ENCODE results near the gene INPP4A.
"Not testable (repeated sequence)": the region's sequence is repeated elsewhere in the genome, so short reads cannot be mapped to it uniquely, and the experiment has no call there.

Gene INPP4A

DNA sequence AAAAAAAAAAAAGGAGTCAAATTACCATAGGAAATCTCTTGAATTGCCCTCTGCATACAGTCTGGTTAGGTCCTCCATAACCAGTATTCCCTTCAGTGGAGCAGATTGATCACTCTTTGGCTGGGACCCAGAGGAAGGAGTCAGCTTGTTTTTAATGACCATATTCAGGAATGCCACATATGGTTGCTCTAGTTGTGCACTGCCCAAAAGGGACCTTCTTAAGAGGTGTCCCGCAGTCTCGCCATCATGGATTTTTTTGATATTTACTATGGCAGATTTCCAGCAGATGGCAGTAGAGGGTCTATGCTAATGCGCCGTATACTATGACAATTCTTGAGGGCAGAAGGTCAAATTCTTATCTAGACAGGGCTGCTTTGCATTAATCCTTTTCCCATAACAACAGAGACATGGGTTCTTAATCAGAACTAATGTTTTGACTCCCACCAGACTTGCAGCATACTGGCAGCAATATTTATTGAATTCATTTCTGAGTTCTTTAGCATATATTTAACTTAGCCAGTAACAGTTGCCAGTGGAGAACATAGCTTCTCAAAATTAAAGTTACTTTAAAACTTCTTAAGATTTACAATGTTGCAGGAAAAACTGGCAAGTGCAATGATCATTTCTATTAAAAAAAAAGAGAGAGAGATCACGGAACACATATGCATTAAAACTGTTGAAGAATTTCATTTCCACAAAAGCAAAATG is 31.8 kb upstream of the INPP4A start:
- no peaks in the 10 kb centered on the region for H3K9me3 ChIP-seq (ENCODE audit: low read depth, low read length)
- H3K9ac ChIP-seq (ENCODE audit: insufficient read length), result no peak overlapping the region
- TF ChIP-seq FOXP2 (optimal IDR thresholded peaks at IDR 0.05; ENCODE audit: control extremely low read depth, extremely low read length, insufficient read depth) (no peak), POLR2AphosphoS5 (IDR thresholded peaks at IDR 0.05; ENCODE audit: borderline replicate concordance, low read depth, low read length) (no peak), EZH2 (IDR thresholded peaks at IDR 0.05) (no peak)
- no peak overlapping the region for H3K4me3 ChIP-seq
- peak; percentile 16 for DNase-seq (ENCODE audit: low read depth, low spot score)
- no peaks in the 10 kb centered on the region for H3K36me3 ChIP-seq (ENCODE audit: insufficient read depth, low read length)
- no peak overlapping the region for H3K27ac ChIP-seq

DNA sequence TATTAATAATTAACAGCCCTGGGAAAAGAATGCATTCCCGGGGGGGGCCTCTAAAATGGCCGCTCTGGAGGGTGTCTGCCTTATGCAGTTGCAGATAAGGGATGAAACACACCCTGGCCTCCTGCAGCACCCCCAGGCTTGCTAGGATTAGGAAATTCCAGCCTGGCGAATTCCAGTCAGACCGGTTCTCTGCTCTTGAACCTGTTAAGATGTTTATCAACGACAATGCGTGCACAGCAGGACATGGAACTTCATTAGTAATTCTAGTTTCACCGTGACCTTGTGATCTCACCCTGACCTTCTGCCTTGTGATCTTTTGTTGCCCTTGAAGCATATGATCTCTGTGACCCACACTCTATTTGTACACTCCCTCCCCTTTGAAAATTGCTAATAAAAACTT is 30.4 kb upstream of the INPP4A start:
- not testable (repeated sequence) for H3K4me3 ChIP-seq; H3K27ac ChIP-seq; H3K36me3 ChIP-seq (ENCODE audit: insufficient read depth, low read length); DNase-seq (ENCODE audit: low read depth, low spot score); H3K9ac ChIP-seq (ENCODE audit: insufficient read length); H3K9me3 ChIP-seq (ENCODE audit: low read depth, low read length)

DNA sequence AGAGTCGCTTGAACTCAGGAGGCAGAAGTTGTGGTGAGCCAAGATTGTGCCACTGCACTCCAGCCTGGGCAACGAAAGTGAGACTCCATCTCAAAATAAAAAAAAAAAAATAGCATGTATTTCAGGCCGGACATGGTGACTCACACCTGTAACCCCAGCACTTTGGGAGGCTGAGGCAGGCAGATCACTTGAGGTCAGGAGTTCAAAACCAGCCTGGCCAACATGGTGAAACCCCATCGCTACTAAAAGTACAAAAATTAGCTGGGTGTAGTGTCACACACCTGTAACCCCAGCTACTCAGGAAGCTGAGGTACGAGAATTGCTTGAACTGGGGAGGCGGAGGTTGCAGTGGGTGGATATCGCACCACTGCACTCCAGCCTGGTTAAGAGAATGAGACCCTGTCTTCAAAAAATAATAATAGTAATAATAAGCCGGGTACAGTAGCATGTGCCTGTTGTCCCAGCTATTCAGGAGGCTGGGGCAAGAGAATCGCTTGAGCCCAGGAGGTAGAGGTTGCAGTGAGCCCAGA is 28.9 kb upstream of the INPP4A start:
- H3K9me3 ChIP-seq (ENCODE audit: low read depth, low read length); H3K4me3 ChIP-seq; H3K27ac ChIP-seq; H3K36me3 ChIP-seq (ENCODE audit: insufficient read depth, low read length); DNase-seq (ENCODE audit: low read depth, low spot score); H3K9ac ChIP-seq (ENCODE audit: insufficient read length): not testable (repeated sequence)

DNA sequence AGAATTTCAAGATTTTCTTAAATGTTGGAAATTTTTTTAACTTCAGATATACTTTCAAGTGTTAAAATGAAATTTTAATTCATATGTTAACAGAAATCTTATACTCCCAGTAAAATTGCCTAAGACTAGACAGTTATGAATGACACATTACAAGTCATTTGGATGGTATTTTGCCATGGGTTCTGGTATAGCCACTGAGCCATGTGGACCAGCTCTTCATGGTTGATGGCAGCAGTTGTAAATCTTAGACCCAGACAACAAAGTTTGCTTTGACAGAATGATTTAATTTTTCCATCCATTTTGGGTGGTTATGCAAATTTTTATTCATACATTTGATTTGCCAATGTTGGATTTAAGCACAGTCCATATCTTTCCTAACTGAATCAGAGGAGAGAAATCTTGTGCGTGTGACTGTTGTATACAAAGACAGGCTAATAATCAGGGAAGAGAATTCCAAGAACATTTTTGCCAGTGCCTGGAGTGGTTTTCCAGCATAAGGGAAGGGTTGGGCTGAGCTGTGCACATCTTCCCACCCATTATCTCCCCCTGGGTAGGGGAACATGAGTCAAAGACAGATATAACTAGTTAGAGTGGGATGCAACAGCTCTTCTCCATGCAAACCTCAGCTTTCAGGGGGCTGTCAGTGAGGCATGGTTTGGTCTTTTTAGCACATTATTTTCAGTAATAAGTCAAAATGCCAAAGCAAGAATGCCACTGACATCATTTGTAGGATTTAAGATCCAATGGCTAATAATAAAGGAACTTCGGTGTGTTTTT is 28.1 kb upstream of the INPP4A start:
- DNase-seq (ENCODE audit: low read depth, low spot score), result no peak
- TF ChIP-seq EZH2 (IDR thresholded peaks at IDR 0.05) (no peak), POLR2AphosphoS5 (IDR thresholded peaks at IDR 0.05; ENCODE audit: borderline replicate concordance, low read depth, low read length) (no peak), FOXP2 (optimal IDR thresholded peaks at IDR 0.05; ENCODE audit: control extremely low read depth, extremely low read length, insufficient read depth) (no peak)
- no peak overlapping the region for H3K4me3 ChIP-seq
- no peaks in the 10 kb centered on the region for H3K9me3 ChIP-seq (ENCODE audit: low read depth, low read length)
- H3K27ac ChIP-seq, result no peak overlapping the region
- H3K36me3 ChIP-seq (ENCODE audit: insufficient read depth, low read length), result no peaks in the 10 kb centered on the region
- H3K9ac ChIP-seq (ENCODE audit: insufficient read length), result no peak overlapping the region

DNA sequence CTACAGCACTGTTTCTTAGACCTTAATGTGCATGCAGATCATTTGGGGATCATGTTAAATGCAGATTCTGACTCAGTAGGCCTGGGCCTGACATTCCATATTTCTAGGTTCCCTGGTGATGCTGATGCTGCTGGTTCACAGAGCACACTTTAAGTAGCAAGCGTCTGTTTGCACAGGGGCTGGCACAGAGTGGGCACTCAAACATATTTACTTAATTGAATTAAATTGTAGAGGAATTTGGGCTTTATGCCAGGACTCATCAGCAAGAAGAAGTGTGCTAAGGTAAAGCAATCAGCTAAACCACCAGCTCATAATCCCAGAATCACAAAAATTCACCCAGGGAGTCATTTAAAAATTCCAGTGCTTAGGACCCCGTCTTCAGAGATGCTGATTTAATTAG is 25.1 kb upstream of the INPP4A start:
- Histone ChIP-seq H3K27ac (no peak overlapping the region), H3K9ac (ENCODE audit: insufficient read length) (no peak overlapping the region), H3K9me3 (ENCODE audit: low read depth, low read length) (no peaks in the 10 kb centered on the region; the same call in 1 of the 2 replicates), H3K4me3 (no peak overlapping the region), H3K36me3 (ENCODE audit: insufficient read depth, low read length) (no peaks in the 10 kb centered on the region)
- no peak for DNase-seq (ENCODE audit: low read depth, low spot score)
- TF ChIP-seq EZH2 (IDR thresholded peaks at IDR 0.05), result no peak
- no peak for TF ChIP-seq FOXP2 (optimal IDR thresholded peaks at IDR 0.05; ENCODE audit: control extremely low read depth, extremely low read length, insufficient read depth)
- no peak for TF ChIP-seq POLR2AphosphoS5 (IDR thresholded peaks at IDR 0.05; ENCODE audit: borderline replicate concordance, low read depth, low read length)

DNA sequence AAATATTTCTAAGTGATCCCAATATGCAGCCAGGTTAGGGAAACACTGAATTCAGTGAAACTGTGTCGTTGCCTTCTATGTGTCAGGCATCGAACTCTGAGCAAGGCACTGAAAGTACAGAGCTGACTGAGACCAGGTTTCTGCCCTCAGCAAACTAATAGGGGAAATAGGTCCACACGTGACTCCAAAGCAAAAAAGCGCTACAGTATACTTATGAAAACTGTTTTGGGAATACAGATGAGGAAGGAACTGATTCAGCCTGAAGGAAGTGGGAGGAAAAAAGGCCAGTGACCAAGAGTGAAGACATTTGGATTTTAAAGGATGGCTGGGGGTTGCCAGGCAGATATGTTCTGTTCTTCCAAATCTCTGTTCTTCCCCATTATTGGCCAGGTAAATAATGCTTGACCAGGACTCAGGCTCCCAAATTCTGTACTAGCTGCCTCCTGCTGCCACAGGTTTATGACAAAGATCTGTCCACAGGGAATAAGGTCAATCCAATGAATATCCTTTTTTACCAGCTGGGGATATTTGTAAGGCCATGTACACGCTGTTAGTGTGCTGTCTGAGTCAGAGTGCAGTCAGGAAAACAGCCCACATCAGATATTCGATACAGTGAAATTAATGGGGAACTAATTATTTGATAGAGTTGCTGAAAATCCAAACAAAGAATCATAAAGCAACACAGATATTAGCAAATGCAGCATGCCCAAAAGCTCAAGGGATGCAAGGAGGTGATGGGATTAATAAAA is 24.5 kb upstream of the INPP4A start:
- no peak for TF ChIP-seq POLR2AphosphoS5 (IDR thresholded peaks at IDR 0.05; ENCODE audit: borderline replicate concordance, low read depth, low read length)
- TF ChIP-seq FOXP2 (optimal IDR thresholded peaks at IDR 0.05; ENCODE audit: control extremely low read depth, extremely low read length, insufficient read depth), result no peak
- TF ChIP-seq EZH2 (IDR thresholded peaks at IDR 0.05), result no peak
- H3K36me3 ChIP-seq (ENCODE audit: insufficient read depth, low read length), result no peaks in the 10 kb centered on the region
- DNase-seq (ENCODE audit: low read depth, low spot score), result no peak
- H3K9me3 ChIP-seq (ENCODE audit: low read depth, low read length), result no peaks in the 10 kb centered on the region; the same call in 1 of the 2 replicates
- no peak overlapping the region for H3K27ac ChIP-seq
- no peak overlapping the region for H3K4me3 ChIP-seq
- H3K9ac ChIP-seq (ENCODE audit: insufficient read length), result no peak overlapping the region

DNA sequence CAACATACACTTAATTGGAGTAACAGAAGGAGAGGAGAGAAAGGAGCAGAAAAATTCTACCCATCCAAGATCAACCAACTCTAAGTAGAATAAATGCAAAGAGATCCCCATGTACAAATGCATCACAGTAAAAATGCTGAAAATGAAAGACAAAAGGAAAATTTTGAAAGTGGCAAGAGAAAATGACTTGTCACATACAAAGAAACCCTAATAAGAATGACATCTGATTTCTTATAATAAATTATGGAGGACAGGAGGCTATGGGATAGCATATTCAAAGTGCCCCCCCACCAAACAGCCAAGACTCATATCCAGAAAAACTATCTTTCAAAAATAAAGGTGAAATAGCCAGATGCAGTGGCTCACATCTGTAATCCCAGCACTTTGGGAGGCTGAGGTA is 22.2 kb upstream of the INPP4A start:
- TF ChIP-seq FOXP2 (optimal IDR thresholded peaks at IDR 0.05; ENCODE audit: control extremely low read depth, extremely low read length, insufficient read depth), result no peak
- no peak for TF ChIP-seq EZH2 (IDR thresholded peaks at IDR 0.05)
- no peak for TF ChIP-seq POLR2AphosphoS5 (IDR thresholded peaks at IDR 0.05; ENCODE audit: borderline replicate concordance, low read depth, low read length)
- Histone ChIP-seq H3K9ac (ENCODE audit: insufficient read length) (no peak overlapping the region), H3K4me3 (no peak overlapping the region), H3K9me3 (ENCODE audit: low read depth, low read length) (no peaks in the 10 kb centered on the region; the same call in 1 of the 2 replicates), H3K36me3 (ENCODE audit: insufficient read depth, low read length) (no peaks in the 10 kb centered on the region), H3K27ac (no peak overlapping the region)
- DNase-seq (ENCODE audit: low read depth, low spot score), result no peak

DNA sequence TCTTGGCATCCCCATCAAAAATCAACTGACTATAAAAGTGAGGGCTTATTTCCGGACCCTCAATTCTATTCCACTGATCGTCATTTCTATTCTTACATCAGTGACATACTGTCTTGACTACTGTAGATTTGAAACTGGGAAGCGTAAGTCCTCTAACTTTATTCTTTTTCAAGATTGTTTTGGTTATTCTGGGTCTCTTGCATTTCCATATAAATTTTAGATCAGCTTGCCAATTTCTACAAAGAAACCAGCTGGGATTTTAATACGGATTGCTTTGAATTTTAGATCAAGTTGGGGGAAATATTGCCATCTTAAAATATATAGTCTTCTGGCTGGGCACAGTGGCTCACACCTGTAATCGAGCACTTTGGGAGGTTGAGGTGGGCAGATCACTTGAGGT is 17.9 kb upstream of the INPP4A start:
- TF ChIP-seq EZH2 (IDR thresholded peaks at IDR 0.05), result no peak
- no peak for TF ChIP-seq FOXP2 (optimal IDR thresholded peaks at IDR 0.05; ENCODE audit: control extremely low read depth, extremely low read length, insufficient read depth)
- no peak for TF ChIP-seq POLR2AphosphoS5 (IDR thresholded peaks at IDR 0.05; ENCODE audit: borderline replicate concordance, low read depth, low read length)
- Histone ChIP-seq H3K4me3 (no peak overlapping the region), H3K36me3 (ENCODE audit: insufficient read depth, low read length) (no peaks in the 10 kb centered on the region), H3K9me3 (ENCODE audit: low read depth, low read length) (no peaks in the 10 kb centered on the region; the same call in 1 of the 2 replicates), H3K9ac (ENCODE audit: insufficient read length) (no peak overlapping the region), H3K27ac (no peak overlapping the region)
- no peak for DNase-seq (ENCODE audit: low read depth, low spot score)
